SK-N-MC (cell line): ENCODE results near the gene DYNLT5.

Experiments used
- EZH2 ChIP-seq: fragments of 200-600 bp; sonication (generic); IDR thresholded peaks from one replicate; pipeline ENCODE4 v1.6.1; 2017; ENCODE audit warnings: antibody characterized with exemption
- FOXP2 ChIP-seq: optimal IDR thresholded peaks from 2 replicates; pipeline ENCODE3; 2011; ENCODE audit warnings: mild to moderate bottlenecking, moderate library complexity; ENCODE audit not compliant: insufficient read depth; ENCODE audit errors: extremely low read length, control extremely low read depth
- POLR2AphosphoS5 ChIP-seq: IDR thresholded peaks from 2 replicates; pipeline ENCODE4 v1.6.1; 2012; ENCODE audit warnings: mild to moderate bottlenecking, low read depth, low read length, borderline replicate concordance

GRCh38 chr1:66750577-66750976 lies 1.7 kb upstream of the DYNLT5 start:
- TF ChIP-seq EZH2 (no peak), POLR2AphosphoS5 (no peak), FOXP2 (no peak)
